Measurements from ENCODE around the gene RALA. TPM values are rescaled to one million over a fixed set of nuclear protein-coding genes. Genes with fewer than 3 reads are reported as not detected.

Gene RALA
- total RNA-seq, 3 donors from 2014 or later: 16.7 to 25.0 (median 18.7) TPM

GRCh38 chr7:39623732-39624441 lies 515 bp downstream of the RALA start:
- H3K27me3 ChIP-seq: no peaks in the 10 kb centered on the region
- no peak for DNase-seq (ENCODE audit: low spot score in 2 of 2)
- H3K4me1 ChIP-seq: peaks cover 0 to 18% of the 10 kb centered on the region in 2 donors
- intact Hi-C loops (cut with DNase I; ENCODE audit: low total_unique reads): no loop called here
- H3K27ac ChIP-seq: peak overlapping the region; percentile 95
- TF ChIP-seq CTCF (IDR thresholded peaks at IDR 0.05): no peak
- peak overlapping the region; percentile 72 to 95 (median 79) for H3K4me3 ChIP-seq
- no peaks in the 10 kb centered on the region for H3K9me3 ChIP-seq
- H3K36me3 ChIP-seq: no peaks in the 10 kb centered on the region

DNA sequence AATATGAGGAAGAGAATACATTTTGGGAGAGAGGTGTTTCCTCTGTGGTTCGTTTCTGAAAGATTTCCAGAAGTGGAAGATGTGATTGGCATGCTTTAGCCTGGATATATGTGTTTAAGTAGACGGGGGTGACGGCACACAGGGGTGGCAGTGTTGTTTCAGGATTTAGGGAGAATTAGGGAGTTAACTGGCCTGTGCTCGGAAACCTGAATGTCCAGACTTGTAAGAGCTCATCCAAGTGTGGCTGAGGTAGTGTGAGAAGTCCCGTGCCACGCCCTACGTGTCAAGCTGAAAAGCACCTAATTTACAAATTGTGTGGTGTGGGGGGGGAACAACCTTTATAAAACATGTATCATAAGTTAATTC lies 1.1 kb downstream of the RALA start:
- Histone ChIP-seq H3K4me1 (peaks cover 0 to 18% of the 10 kb centered on the region in 2 donors), H3K27ac (peak overlapping the region; percentile 22 to 95), H3K4me3 (peak overlapping the region; percentile 72 to 95 (median 79)), H3K9me3 (no peaks in the 10 kb centered on the region), H3K27me3 (no peaks in the 10 kb centered on the region), H3K36me3 (no peaks in the 10 kb centered on the region)
- intact Hi-C loops (cut with DNase I; ENCODE audit: low total_unique reads): no loop called here
- DNase-seq (ENCODE audit: low spot score in 2 of 2): no peak
- TF ChIP-seq POLR2AphosphoS5 (IDR thresholded peaks at IDR 0.05) (no peak), POLR2A (IDR thresholded peaks at IDR 0.05) (no peak), CTCF (IDR thresholded peaks at IDR 0.05) (no peak)

DNA sequence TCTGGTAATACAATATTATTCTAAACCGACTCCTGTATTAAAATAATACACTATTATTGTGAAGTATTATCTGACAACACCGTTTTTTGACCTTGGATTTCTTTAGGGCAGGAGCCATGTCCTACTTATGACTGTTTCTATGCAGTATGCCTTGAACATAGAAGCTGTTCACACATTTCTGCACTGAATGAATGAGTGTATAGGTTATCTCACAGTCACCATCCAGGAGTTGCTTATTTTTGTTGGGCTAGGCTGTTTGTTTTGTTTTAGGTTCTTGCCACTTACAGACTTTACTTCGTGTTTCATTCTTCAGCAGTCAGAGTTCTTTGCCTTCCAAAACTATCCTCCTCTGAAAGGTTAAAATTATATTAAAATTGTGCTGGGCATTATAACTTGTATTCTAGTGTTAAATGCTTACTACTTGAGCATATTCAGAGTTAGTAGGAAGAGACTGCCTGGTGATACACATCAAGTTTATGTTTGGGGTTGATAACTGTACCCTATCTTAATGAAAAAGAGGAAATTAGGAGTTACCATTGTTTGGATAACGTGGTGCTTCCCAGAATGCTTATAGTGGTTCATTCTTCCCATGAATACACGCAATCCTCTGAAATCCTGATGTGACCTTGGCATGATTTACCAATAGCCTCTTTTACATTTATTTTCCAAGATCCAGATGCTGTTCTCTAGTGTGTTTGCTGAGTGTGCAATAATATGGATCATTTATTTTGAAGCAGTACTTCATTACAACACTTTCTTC lies 1.7 kb downstream of the RALA start:
- H3K27ac ChIP-seq: no peak overlapping the region
- peaks cover 0 to 18% of the 10 kb centered on the region in 2 donors for H3K4me1 ChIP-seq
- H3K36me3 ChIP-seq: no peaks in the 10 kb centered on the region
- intact Hi-C loops (cut with DNase I; ENCODE audit: low total_unique reads): no loop called here
- TF ChIP-seq CTCF (IDR thresholded peaks at IDR 0.05) (no peak), POLR2A (IDR thresholded peaks at IDR 0.05) (no peak), POLR2AphosphoS5 (IDR thresholded peaks at IDR 0.05) (no peak)
- peak overlapping the region; percentile 72 to 95 (median 79) for H3K4me3 ChIP-seq
- H3K9me3 ChIP-seq: no peaks in the 10 kb centered on the region
- H3K27me3 ChIP-seq: no peaks in the 10 kb centered on the region
- no peak for DNase-seq (ENCODE audit: low spot score in 2 of 2)

- intact Hi-C loops (cut with DNase I; ENCODE audit: low total_unique reads): no loop called here
- H3K4me3 ChIP-seq: no peak overlapping the region
- no peaks in the 10 kb centered on the region for H3K36me3 ChIP-seq
- no peaks in the 10 kb centered on the region for H3K9me3 ChIP-seq
- DNase-seq (ENCODE audit: low spot score in 2 of 2): no peak
- H3K27me3 ChIP-seq: no peaks in the 10 kb centered on the region
- TF ChIP-seq POLR2AphosphoS5 (IDR thresholded peaks at IDR 0.05) (no peak), CTCF (IDR thresholded peaks at IDR 0.05) (no peak), POLR2A (IDR thresholded peaks at IDR 0.05) (no peak)
- no peaks in the 10 kb centered on the region for H3K4me1 ChIP-seq
- no peak overlapping the region for H3K27ac ChIP-seq
Measured at GRCh38 chr7:39631736-39632308, 8.4 kb downstream of the RALA start.
